GM18511 (cell line): ENCODE data around the gene SLC1A1.
"Not testable (repeated sequence)": the region's sequence is repeated elsewhere in the genome, so short reads cannot be mapped to it uniquely, and the experiment has no call there.

Experiments
- ATAC-seq: cut with Tn5 transposase; IDR thresholded peaks from one replicate; pipeline ENCODE4 v1.9.1; 2021; ENCODE audit warnings: mild to moderate bottlenecking, moderate library complexity; ENCODE audit not compliant: unreplicated experiment

SLC1A1 gene

DNA sequence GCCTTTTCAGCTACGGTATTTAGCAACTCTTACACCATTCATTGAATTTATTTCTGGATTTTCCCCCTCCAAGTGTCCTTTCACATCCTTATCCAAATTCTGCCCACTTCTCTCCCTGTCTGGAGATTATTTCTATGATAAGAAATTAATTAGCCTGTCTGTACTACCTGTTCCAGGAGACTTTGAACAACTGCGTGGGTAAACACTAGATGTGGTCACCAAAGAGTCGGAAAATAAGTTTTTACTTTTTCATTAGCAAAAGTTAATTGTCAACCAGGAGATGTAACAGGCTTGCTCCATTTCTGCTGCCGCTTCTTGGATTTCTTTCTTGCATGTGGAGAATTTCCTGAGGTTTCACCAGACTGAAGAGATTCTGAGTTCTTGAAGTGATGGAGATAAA is 14.0 kb downstream of the SLC1A1 start:
- no peak for ATAC-seq

DNA sequence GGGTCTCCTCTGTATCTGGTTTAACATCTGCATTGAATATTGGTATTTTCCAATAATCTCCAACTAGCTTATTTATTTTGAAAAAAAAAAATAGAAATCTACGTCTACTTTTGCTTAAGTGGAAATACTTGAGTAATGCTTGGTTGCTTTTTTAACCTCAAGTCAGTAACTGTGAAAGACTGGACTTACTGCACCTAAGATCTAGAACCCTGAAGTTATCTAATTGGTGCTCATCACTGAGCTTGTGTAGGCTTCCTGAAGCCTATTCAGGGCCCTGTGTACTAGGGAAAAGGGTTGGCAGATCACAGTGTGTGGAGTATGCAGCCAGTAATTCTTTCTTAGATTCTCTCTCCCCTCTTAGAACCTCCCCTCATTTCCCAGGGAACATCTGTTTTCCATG is 16.2 kb downstream of the SLC1A1 start:
- peak; percentile 43 for ATAC-seq

DNA sequence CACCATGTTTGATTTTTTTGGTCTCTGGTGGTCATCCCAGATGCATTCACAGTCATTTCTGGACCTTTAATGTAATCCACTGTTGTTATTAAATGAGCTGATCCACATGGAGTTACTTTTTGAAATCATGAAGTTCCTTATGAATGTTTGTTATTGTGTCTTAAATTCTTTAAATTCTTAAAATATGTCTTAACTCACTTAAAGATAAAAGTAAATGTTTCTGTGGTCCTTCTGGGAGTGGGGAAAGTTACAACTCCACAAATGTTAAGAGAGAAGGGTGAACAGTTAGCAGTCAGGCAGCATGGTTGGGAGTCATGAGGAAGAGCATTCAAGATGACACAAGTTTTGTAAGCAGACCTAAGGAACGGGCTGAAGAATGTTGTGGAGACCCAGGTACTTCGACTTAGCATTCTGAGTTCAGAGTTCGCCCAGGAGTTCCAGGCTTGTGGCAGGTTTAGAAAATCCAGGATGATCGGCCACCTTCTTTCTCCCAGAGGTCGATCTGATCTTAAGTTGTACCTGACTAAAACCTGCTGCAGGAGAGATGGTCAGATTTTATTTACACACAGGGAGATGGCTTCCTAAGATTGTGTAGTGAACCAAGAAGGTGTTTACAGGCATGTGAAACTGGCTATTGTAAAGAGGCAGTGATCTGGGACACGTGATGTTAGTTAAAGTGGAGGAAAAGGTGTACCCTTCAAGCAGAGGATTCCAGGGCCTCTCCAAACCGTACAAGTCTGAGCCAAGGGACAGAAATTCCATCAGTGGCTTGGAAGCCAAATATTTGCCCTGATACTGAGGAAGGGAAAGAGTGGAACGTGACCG is 17.2 kb downstream of the SLC1A1 start:
- ATAC-seq: no peak

DNA sequence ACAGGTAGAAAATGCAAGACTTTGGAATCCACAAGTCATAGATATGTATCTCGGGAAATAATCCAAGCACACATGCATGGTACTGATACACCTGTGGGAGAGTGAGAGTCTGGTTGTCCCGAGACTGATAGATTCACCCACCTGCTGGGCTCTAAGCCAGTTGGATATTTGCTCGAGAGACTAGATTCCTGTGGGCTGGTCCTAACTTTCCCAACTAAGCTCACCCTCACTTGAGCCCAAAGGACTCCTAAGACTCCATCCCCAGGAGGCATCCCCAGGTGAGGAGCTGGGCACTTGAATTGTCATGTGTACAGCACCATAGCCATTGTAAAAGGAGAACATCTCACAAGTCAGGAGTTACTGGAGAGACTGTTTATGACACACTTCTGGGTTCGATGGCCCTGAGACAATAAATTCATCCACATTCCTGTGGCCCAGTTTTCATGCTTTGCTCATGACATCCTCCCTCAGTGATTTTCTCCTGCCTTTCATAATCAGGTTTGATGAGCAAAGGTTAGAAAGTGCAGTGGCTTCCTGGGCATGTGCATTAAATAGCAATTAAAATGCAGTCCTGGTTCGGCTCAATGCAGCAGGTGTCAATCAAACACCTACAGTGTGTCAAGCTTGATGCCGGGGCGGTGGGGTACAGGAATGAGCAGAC is 18.1 kb downstream of the SLC1A1 start:
- no peak for ATAC-seq

DNA sequence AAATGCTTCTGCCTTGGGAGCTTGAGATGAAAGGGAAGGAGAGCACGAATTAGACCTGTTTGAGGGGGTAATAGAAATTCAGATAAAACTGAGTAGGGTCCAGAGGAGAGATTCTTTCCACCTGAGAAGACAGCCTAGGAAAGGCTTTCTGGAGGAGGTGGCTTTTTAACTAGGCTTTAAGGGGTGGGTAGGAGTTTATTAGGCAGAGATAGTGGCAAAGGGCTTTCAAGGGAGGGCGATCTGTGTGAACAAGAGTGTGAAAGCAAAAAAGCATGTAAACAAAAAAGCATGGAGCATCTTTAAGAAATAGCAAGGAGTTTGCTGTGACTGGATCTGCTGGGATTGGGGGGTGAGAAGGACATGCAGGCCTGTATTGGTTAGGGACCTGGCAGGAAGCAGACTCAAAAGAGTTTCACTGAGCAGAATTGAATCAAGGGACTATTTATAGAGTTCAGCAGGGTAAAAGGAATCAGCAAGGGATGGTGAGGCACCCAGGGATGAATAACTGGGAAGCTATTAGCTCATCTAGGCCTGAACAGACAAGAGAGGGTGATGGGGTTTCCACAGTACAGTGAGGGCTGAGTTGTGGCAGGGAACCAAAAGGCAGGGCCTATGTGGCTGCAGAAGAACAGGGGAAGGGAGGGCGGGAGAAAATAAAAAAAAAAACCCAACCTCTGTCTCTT is 18.8 kb downstream of the SLC1A1 start:
- ATAC-seq: no peak

DNA sequence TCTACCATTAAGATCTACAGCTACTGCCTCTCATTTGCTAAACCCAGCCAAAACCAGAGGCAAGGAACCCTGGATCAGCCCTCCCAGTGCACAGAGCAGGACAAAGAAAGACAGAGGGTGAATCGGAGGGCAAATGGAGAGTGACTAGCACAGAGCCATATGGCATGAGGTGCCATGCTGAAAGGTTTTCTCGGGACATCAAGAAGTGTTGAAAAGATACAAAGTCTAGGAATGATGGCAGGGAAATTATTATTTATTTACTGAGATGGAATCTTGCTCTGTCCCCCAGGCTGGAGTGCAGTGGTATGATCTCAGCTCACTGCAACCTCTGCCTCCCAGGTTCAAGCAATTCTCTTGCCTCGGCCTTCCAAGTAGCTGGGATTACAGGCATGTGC is 19.3 kb downstream of the SLC1A1 start:
- no peak for ATAC-seq

DNA sequence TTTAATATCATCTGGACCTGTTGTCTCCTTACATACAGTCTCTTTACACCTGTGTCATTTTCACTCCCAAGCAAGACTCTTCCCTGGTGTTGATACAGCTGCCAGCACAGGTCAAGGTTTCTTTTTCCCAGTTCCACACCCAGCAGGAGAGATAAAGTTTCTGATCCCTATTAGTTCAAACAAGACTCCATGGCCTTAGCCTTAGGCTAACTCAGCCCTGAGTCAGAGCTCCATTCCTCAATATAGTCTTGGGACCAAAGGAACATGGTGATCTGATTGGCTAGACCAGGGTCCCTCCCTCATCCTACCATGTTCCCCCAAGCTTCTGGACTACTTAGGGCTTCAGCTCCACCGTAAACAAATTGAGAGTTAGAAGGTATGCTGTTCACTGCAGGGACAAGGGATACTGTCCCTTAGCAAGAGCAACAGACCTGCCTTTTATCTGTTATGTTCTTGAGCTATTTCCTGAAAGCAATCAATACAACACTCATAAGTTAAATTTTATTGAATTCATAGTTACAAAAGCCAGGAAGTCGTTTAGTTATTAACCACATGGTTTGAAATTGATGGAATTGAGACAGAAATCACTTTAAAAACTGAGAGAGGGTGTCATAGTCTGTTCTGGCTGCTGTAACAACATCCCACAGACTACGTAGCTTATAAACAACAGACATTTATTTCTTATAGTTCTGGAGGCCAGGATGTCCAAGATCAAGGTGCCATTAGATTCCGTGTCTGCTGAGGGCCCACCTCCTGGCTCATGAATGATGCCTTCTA is 20.5 kb downstream of the SLC1A1 start:
- no peak for ATAC-seq

DNA sequence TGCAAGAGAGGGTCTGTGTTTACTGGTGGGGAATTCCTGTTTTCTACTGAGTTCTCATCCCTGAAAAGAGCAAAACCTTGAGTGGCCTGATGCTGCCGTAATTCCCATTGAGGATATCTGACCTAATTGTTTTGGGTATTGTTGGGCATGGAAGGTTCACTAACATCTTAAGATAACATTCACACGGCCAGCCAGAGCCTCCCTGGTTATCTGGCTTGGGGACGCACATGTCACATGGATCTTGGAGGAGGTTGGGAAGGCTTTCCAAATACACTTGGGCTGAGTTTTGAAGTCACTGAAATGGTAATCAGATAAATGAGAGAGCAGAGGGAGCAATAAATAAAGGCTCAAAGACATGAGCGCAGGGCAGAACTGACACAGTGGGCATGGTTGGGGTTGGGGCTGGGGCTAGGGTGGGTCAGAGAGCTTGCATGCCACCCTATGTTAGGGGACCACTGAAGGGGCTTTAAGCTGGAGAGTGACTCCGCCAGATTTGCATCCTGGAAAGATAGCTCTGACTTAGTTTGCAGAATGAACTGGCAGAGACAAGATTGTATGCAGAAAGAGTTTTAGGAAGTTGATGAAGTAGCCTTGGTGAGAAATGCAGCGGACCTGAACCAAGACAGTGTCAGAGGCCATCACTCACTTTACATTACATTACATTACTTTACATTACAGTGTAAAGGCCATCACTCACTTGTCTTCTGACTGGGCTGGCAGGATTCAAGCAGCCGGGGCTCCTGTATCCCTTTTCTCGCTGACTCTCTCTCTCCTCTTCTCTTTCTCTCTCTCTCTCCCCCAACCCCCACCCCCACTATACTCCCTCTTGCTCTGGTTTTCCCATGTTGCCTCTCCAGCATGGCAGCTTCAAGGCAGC is 24.2 kb downstream of the SLC1A1 start:
- ATAC-seq: peak; percentile 38

DNA sequence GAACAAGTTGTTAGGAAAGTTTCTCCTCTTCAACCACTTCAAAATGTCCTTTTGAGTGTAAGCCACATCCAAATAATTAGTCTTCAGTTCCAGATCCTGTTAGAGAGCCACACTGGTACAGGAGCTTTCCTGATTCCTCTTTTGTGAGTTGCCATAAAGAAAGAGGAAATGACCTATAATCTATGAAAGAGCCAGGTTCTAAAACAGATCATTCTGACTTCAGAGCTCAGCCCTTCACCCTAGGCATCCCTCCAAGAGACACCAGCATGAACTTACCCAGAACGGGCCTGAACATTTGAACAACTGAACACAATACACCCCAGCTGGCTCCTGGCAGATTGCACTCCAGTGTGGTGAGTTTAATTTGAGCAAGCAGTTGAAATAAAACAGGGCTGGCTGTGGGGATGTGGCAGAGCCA is 25.7 kb downstream of the SLC1A1 start:
- peak; percentile 32 for ATAC-seq

DNA sequence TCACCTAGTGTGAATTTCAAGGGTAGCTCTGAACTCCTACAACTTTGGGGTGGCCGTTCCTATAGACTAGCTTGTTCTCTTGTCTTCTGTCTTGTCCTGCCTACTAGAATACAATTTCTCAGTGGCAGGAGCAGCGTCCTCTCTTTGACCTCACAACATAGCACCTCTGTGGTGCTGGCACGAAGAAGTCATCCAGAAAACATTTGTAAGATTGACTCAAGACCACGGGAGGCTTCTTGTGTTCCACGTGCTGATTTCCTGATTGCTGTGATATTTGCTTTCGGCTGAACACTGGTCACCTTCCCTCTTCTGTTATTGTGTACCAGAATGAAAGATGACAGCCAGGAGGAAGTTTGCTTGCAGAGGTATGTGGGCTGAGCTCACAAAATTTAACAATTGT is 27.0 kb downstream of the SLC1A1 start:
- no peak for ATAC-seq

DNA sequence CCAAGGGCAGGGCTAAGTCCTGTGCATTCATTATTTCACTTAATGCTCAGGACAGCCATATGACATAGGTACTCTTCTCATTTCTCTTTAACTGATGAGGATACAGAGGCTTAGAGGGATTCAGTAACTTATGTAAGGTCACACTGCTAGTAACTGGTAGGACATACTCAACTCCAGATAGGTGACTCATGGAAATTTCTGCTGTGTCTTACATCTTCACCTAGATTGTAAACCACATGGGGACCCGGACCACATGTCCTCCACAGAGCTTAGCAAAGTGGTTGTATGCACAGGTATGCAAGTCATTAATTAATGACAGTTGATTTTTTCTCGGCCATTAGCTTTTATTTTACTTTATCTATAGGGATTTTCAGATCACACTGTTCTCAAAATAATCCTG is 29.3 kb downstream of the SLC1A1 start:
- peak; percentile 48 for ATAC-seq

DNA sequence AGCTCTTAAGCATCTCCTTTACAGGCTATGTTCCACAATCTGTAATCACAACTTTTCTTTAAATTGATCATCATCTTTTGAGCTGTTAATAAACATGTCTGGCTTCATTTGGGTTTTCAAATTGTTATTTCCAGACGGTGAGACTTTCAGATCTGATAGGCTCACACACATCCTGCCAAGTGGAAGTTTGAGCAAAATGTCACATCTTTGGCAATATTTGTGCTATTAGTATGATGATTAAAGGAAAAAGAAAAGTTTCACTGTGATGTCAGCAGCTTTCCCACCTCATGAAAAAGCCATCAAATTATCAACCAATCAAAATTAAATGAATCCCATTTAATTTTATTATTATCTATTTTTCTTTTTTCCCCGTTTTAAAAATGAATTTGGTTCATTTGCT is 29.8 kb downstream of the SLC1A1 start:
- ATAC-seq: no peak

DNA sequence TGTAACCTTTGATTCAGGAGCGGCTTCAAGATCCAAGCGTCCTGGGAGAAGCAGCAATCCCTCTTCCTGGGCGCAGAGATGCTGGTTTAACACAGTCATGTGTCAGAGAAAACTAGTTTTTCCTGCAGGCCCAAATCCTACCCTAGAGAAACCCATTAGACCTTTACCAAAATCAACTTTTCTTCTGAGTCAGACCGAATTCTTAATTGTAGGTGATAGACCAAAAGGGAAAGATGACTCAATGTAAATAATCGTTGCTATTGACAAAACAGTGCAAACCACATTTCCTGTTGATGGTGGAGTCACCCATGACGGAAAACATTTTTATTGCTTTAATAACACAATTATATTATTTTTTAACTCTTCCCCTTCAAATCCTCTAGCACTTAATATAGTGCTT is 40.1 kb downstream of the SLC1A1 start:
- ATAC-seq: no peak

DNA sequence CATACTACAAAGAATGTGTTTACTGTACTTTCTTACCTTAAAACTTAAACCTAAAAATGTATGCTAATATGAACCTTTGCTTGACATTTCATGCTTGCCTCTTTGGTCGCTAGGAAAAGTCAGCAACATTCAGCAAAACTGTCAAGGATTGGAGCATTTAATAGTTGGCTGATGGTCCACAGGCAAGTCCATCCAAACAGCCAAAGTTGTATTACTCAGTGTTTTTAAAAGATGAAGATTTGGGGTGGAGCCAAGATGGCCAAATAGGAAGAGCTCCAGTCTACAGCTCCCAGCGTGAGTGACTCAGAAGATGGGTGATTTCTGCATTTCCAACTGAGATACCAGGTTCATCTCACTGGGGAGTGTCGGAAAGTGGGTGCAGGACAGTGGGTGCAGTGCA is 40.6 kb downstream of the SLC1A1 start:
- not testable (repeated sequence) for ATAC-seq

DNA sequence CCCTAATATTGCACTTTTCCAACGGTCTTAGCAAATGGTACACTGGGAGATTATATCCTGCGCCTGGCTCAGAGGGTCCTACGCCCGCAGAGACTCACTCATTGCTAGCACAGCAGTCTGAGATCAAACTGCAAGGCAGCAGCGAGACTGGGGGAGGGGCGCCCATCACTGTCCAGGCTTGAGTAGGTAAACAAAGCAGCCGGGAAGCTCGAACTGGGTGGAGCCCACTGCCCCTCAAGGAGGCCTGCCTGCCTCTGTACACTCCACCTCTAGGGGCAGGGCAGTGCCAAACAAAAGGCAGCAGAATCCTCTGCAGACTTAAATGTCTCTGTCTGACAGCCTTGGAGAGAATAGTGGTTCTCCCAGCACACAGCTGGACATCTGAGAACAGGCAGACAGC is 41.1 kb downstream of the SLC1A1 start:
- not testable (repeated sequence) for ATAC-seq

DNA sequence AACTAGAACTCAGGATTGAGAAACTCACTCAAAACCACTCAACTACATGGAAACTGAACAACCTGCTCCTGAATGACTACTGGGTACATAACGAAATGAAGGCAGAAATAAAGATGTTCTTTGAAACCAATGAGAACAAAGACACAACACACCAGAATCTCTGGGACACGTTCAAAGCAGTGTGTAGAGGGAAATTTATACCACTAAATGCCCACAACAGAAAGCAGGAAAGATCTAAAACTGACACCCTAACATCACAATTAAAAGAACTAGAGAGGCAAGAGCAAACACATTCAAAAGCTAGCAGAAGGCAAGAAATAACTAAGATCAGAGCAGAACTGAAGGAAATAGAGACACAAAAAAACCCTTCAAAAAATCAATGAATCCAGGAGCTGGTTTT is 43.6 kb downstream of the SLC1A1 start:
- ATAC-seq: not testable (repeated sequence)

DNA sequence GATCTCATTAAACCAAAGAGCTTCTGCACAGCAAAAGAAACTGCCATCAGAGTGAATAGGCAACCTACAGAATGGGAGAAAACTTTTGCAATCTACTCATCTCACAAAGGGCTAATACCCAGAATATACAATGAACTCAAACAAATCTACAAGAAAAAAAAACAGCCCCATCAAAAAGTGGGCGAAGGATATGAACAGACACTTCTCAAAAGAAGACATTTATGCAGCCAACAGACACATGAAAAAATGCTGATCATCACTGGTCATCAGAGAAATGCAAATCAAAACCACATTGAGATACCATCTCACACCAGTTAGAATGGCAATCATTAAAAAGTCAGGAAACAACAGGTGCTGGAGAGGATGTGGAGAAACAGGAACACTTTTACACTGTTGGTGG is 45.9 kb downstream of the SLC1A1 start:
- not testable (repeated sequence) for ATAC-seq

DNA sequence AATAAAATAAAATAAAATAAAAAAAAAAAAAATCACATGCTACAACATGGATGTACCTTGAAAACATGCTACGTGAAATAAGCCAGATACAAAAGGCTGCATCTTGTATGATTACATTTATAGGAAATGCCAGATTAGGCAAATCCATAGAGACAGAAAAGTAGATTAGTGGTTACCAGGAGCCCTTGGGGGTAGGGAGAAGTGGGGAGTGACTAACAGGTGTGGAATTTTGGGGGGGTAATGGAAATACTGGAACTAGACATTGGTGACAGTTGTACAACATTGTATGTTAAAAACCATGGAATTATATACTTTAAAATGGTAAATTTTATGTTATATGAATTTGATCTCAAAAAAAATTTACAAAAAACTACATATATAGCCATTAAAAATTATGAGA is 47.3 kb downstream of the SLC1A1 start:
- no peak for ATAC-seq

DNA sequence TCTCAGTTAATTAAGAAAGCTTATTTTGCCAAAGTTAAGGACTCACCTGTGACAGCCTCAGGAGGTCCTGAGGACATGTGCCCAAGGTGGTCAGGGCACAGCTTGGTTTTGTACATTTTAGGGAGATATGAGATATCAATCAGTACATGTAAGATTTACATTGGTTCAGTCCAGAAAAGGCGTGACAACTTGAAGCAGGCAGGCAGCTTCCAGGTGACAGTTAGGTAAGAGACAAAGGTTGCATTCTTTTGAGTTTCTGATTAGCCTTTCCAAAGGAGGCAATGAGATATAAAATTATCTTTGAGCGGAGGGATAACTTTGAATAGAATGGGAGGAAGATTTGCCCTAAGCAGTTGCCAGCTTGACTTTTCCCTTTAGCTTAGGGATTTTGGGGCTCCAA is 47.8 kb downstream of the SLC1A1 start:
- ATAC-seq: no peak

DNA sequence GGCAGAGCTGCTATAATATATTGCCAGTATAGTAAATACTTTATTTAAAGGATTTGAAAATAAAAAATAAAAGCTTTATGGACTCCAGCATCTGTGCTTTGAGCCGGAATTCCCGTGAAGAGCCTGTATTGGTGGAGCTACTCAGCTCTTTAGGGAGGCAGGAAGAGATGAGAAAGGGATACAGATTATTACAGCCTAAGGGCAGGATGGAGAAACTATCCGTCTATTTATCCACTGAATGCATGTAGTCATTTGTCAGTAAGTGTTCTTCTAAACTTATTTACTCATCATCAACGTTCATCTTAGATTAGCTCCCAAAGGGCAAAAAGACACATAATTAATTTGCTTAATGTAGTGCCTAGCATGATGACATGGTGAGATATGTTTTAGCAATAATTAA is 48.4 kb downstream of the SLC1A1 start:
- ATAC-seq: no peak
